NCI-H146 treated with DMSO at 0.1 percent for 48 hours (cell line): ENCODE results near the gene CAPZA2.
A peak's percentile ranks its signal among the peaks of the same experiment; 100 is the strongest.

Experiments used
- DNase-seq: peaks from one replicate; lab custom pipeline; 2025; ENCODE audit not compliant: unreplicated experiment; lab: John Stamatoyannopoulos, UW

CAPZA2 gene

GRCh38 chr7:116861717-116862116 is 670 bp upstream of the CAPZA2 start:
- DNase-seq, result no peak

- DNase-seq, result peak; percentile 54
Measured at GRCh38 chr7:116862951-116863670, 724 bp downstream of the CAPZA2 start.

- DNase-seq, result no peak
Measured at GRCh38 chr7:116863936-116864500, 1.6 kb downstream of the CAPZA2 start.

GRCh38 chr7:116871061-116871700 is 8.8 kb downstream of the CAPZA2 start:
- no peak for DNase-seq

- DNase-seq, result no peak
Measured at GRCh38 chr7:116872026-116872425, 9.6 kb downstream of the CAPZA2 start.

- DNase-seq, result no peak
Measured at GRCh38 chr7:116873619-116874018, 11.2 kb downstream of the CAPZA2 start.

GRCh38 chr7:116876664-116877442 is 14.5 kb downstream of the CAPZA2 start:
- no peak for DNase-seq

- DNase-seq, result no peak
Measured at GRCh38 chr7:116877443-116878217, 15.2 kb downstream of the CAPZA2 start.

GRCh38 chr7:116884691-116885090 is 22.3 kb downstream of the CAPZA2 start:
- DNase-seq, result no peak

GRCh38 chr7:116885724-116886123 is 23.3 kb downstream of the CAPZA2 start:
- DNase-seq, result no peak

GRCh38 chr7:116886543-116887156 is 24.3 kb downstream of the CAPZA2 start:
- no peak for DNase-seq

- no peak for DNase-seq
Measured at GRCh38 chr7:116888895-116889294, 26.5 kb downstream of the CAPZA2 start.

GRCh38 chr7:116895849-116896248 is 33.5 kb downstream of the CAPZA2 start:
- DNase-seq, result no peak

- no peak for DNase-seq
Measured at GRCh38 chr7:116897661-116898060, 35.3 kb downstream of the CAPZA2 start.

GRCh38 chr7:116899308-116899707 is 36.9 kb downstream of the CAPZA2 start:
- DNase-seq, result no peak

GRCh38 chr7:116901143-116901542 is 38.8 kb downstream of the CAPZA2 start:
- no peak for DNase-seq

- DNase-seq, result no peak
Measured at GRCh38 chr7:116902867-116903266, 40.5 kb downstream of the CAPZA2 start.

- no peak for DNase-seq
Measured at GRCh38 chr7:116906391-116906790, 44.0 kb downstream of the CAPZA2 start.

- DNase-seq, result no peak
Measured at GRCh38 chr7:116910383-116910782, 48.0 kb downstream of the CAPZA2 start.

- DNase-seq, result no peak
Measured at GRCh38 chr7:116911801-116912200, 49.4 kb downstream of the CAPZA2 start.
